GM20431 (cell line): ENCODE results near the gene TOE1.

Source experiments
- in situ Hi-C: fragments of 300-500 bp; cut with MseI, MboI; formaldehyde crosslinking; loops from one replicate; pipeline ENCODE4 v1.15.0; 2020; ENCODE audit warnings: low sequenced_read_pairs; ENCODE audit not compliant: unreplicated experiment

Gene TOE1

DNA sequence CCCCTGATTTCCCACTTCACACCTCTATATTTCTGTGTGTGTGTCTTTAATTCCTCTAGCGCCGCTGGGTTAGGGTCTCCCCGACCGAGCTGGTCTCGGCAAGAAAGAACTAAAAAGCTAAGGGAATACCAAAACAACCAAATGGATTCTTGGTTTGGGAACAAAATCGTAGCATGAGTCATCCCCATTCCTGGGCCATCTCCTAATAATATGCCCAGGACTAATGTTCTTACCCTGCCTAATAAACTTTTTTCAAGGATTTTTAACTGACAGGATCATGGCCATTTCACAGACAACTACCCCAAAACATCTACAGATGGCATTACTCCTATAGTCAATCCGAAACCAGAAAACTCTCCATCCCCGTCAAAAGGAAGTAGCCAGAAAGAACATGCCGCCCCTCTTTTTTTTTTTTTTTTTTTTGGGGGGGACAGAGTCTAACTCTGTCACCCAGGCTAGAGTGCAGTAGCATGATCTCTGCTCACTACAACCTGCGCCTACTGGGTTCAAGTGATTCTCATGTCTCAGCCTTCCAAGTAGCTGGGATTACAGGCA, 17.4 kb upstream of the TOE1 start:
- in situ Hi-C loops: loop anchor here (25.0 kb wide), 1 partner anchor 510 kb away; the partner anchor contains the start of genes BTBD19, DYNLT4 and PLK3

DNA sequence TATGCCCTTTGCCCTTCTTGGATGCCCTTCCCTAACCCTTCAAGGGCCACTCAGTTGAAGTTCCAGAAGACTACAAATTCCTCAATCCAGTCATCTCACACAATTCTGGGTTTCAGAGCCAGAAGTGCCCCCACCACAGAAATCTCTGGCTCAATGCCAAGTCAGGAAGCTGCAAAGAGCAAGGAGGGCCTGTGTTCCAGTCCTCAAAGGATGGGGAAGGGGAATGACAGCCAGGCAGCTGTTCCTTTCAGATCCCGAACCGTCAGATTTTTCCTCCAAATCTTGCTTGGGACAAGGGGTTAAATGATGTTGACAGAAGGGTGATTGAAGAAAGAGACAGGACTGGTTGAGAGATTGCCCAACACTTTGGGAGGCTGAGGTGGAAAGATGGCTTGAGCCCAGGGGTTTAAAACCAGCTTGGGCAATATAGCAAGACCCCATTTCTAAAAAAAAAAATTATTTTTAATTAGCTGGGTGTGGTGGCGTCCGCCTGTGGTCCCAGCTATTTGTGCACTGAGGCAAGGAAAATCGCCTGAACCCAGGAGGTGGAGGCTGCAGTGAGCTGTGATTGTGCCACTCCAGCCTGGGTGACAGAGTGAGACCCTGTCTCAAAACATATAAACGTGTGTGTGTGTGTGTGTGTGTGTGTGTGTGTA, 14.0 kb upstream of the TOE1 start:
- in situ Hi-C loops: no loop called here

- in situ Hi-C loops: no loop called here
Observed at GRCh38 chr1:45326627-45327623, 13.0 kb upstream of the TOE1 start, which contains the start of gene HPDL. TSS of gene HPDL (plus strand) at chr1:45326895. CDS start at chr1:45327149, 254 bp downstream.

GRCh38 chr1:45327644-45328515, 12.1 kb upstream of the TOE1 start:
- in situ Hi-C loops: no loop called here

GRCh38 chr1:45328680-45329079, 11.3 kb upstream of the TOE1 start:
- in situ Hi-C loops: no loop called here

- in situ Hi-C loops: no loop called here
Observed at GRCh38 chr1:45329445-45329844, 10.5 kb upstream of the TOE1 start.

DNA sequence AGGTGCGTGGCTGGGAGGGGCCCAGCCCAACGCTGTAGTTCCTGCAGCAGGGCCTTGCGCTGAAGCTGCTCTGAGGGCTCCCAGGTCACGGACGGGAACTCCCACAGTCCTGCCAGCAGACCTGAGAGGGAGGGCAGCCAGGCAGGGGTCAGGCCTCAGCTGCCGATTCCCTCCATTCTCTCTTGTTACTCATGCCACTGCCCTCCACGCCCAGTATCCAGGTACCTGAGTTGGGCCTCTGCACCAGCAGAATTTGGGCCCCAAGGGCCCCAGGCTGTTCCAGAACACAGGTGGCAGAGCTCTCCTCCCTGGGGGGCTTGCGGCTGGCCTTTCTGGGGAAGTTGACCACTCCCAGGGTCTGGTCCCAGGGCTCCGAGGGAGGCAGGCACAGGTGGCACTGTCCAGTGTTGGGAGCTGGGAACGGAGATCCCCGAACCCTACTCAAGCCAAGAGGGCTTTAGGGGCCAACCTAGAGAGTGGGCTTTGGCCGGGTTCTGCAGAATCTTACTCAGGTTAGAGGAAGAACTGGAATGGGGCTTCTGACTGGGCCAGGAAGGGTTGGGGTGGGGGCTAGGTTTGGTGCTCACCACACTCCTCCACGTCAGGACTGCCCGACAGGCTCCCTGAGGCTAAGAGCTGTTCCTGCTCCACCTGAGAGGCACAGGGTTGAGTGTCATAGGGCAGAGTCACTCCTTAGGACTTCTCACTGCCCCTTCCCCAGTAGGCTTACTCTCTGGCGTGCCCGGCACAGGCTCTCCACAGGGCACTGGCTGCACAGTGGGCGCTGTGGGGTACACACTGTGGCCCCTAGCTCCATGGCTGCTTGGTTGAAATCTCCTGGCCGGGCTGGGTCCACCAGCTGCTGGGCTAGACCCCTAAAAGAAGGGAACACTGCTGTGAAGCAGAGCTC, 8.3 kb upstream of the TOE1 start:
- in situ Hi-C loops: no loop called here

- in situ Hi-C loops: no loop called here
Observed at GRCh38 chr1:45332346-45332720, 7.6 kb upstream of the TOE1 start.

DNA sequence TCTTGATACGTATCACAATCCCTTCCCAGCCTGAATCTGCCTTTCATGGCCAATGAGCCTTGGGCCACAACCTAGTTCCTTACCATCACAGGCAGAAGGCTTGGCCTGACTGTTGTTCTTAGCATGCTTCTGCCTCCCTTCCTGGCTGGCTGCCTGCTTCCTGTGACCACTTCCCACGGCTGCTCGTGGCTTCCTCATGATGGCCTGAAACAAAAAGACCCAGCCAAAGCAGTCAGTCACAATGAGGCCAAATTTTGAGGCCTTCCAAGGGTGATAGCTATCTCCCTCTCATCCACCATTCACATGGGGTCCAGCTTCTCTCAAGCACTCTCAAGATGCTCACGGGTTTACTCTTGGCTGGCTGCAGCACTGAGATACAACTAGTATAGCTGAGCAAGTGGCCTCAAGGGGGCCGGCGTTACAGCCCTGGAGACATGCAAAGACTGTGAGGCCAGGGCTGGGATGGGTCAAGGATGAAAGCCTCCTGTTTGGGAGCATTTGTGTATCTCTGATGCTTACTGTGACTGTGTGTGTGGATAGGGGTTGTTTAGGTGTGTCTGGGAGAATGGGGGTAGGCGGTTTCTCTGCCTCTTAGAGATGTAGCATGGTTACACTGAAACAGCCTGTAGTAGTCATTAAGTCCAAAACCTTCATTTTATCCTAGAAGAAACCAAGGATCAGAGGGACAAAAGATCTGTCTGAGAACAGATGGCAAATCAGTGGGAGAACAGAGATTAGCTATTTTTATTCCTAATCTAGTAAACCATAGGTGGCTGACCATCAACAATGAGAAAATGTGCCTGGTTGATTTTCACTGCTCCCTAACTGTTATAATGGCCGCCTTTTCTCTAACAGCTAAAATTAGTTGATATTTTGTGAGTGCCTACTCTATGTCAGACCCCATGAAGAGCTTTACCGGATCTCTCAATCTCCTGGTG, 5.4 kb upstream of the TOE1 start:
- in situ Hi-C loops: no loop called here

DNA sequence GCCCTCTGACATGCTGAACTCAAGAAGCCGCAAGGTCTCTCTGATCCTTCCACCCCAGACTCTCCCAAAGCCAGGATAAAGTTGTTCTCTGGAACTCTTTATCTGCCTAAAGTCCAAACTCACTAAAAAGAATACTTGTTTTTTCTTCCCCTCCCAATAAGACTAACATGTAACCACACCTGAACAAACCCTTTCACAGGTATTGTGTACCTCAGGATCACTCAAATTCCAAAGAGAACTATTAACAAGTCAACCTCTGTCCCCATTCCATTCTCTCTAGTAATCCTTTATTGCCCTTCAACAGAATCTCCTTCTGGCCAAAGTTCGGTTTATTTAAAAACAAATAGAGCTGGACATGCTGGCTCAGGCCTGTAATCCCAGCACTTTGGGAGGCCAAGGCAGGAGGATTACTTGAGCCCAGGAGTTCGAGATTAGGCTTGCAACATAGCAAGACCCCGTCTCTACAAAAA, 4.1 kb upstream of the TOE1 start:
- in situ Hi-C loops: no loop called here

- in situ Hi-C loops: no loop called here
Observed at GRCh38 chr1:45337630-45338325, 2.2 kb upstream of the TOE1 start.

GRCh38 chr1:45340816-45341466, 971 bp downstream of the TOE1 start:
- in situ Hi-C loops: no loop called here

DNA sequence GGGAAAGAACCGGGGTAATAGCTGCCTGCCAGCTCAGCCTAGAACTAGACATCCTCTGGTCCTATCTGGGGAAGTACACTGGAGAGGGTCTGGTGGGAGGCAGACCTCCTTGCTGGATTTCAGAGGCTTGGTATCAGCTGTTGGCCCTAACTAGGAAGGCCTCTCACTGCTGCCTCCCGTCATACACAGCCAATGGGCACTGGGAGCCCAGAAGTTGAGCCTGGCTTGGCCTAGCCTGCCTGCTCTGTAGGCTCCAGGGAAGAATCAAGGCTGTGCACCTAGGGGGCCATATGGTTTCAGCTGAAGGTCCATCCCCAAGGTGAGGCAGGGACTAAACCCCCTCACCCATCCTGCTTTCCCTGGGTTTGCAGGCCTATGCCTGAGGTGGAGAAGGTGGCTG, 4.5 kb downstream of the TOE1 start:
- in situ Hi-C loops: no loop called here

DNA sequence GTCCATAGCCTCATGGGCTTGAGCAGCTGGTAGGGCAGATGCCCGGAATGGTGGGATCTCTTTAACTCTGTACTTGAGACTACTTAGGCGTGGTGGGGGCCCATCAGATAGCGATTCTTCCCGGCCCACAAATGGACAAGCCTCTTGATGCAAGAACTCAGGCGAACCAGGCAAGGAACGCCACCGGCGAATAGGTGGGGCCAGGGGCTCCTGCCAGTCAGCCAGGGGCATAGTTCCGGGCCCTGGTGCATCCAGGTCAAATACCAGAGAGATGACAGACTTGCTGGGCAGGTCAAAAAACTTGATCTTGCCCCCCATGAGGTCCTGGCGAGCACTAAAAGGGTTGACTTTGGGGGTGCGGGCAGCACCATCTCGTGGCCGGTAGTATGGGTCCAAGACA, 5.0 kb downstream of the TOE1 start:
- in situ Hi-C loops: no loop called here

GRCh38 chr1:45346473-45346872, 6.5 kb downstream of the TOE1 start:
- in situ Hi-C loops: no loop called here

DNA sequence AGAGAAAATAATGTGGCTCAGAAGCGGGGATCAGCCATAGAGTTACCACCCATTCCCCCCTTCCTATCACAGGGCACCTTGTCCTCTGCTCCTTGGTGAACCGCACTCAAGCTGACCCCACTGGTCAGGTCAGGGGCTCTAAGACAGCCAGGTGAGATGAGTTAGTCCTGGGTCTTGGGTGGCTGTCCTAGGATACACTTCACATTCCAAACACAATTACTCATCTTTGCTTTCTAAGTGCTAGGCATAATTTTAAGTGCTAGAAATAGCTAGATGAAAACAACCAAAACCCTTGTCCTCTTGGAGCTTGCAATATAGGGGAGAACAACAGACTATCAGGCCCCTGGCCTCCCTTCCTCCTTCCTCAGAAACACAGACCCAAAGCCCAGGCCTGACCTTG, 8.1 kb downstream of the TOE1 start:
- in situ Hi-C loops: no loop called here

DNA sequence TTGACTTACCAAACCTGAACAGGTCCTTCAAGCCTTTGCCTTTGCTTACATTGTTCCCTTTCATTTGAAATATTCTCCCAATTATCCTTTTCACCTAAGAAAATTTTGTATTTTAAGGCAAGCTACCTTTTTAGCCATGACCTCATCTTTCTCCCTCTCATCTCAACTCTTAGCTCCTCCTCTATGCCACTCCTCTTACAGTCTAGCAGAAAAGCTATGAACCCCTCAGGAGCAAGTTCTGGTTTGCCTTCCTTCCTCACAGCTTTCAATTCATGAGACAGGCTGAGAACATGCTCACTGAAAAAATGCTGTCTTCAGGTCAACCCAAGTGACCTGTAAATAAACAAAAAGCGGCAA, 8.6 kb downstream of the TOE1 start:
- in situ Hi-C loops: no loop called here
